K562 (cell line): ENCODE results near the gene PCP4L1. TPM values are rescaled to one million over a fixed set of nuclear protein-coding genes. Genes with fewer than 3 reads are reported as not detected.

Experiments
- ATAC-seq: fragments of 200-7000 bp; cut with Tn5 transposase; 3 replicates; pipeline ENCODE4 v1.9.1; 2020; ENCODE audit warnings: moderate library complexity
- BruUV-seq: library from RNA; stranded (reverse); fragments of 400-500 nt; replicated peaks from 2 replicates; lab custom pipeline; 2021; lab: Mats Ljungman, UMichigan
- CTCF ChIA-PET: fragments of 300-600 bp; formaldehyde crosslinking; extraction: SDS; loops from one replicate; lab custom pipeline; 2021; ENCODE audit warnings: low intra/inter-chr PET ratio; lab: Yijun Ruan, JAX
- POLR2A ChIA-PET: fragments of 300-600, 350-650 bp; sonication (Branson Sonifier 250); formaldehyde crosslinking; extraction: SDS; loops from one replicate; lab custom pipeline; 2021; ENCODE audit warnings: antibody characterized with exemption, inconsistent platforms; lab: Yijun Ruan, JAX
- DNase-seq, 4 experiments: peaks; one replicate each; pipeline versions ENCODE4 v3.0.0 to v3.0.0-alpha.2; 2011 to 2018; ENCODE audit warnings: low spot score in 3 of 4, mixed read lengths in 3 of 4; ENCODE audit errors: extremely low read depth in 1 of 4
- FAIRE-seq: peaks from 2 replicates; lab custom pipeline; 2011; peaks lifted over from hg19 to GRCh38; lab: Jason Lieb, UNC
- H2AFZ ChIP-seq: 2 replicates; pipeline ENCODE4 v1.6.0; 2011; ENCODE audit warnings: low read depth, low read length, control low read depth, inconsistent platforms
- H3K27ac ChIP-seq: fragments of 200-600 bp; 3 replicates; pipeline ENCODE4 v1.8.0; 2011; ENCODE audit warnings: low read depth, mild to moderate bottlenecking, control low read depth, inconsistent platforms, low read length, moderate library complexity, mixed read lengths; ENCODE audit errors: extremely low read depth
- H3K27me3 ChIP-seq, 2 experiments: fragments of 300-600 bp in 1 of 2; 2 replicates in 1 of 2; 3 replicates in 1 of 2; pipeline versions ENCODE4 v1.6.0 to v1.8.0; 2011; ENCODE audit warnings: inconsistent platforms in 2 of 2, low read length in 2 of 2, mild to moderate bottlenecking in 1 of 2, mixed read lengths in 1 of 2, moderate library complexity in 1 of 2; ENCODE audit not compliant: control insufficient read depth in 2 of 2, insufficient read depth in 2 of 2
- H3K36me3 ChIP-seq: fragments of 300-600 bp; 3 replicates; pipeline ENCODE4 v1.8.0; 2011; ENCODE audit warnings: mild to moderate bottlenecking, low read length, inconsistent platforms; ENCODE audit not compliant: control insufficient read depth, insufficient read depth
- H3K4me1 ChIP-seq, 2 experiments: fragments of 200-600 bp in 1 of 2; replicated peaks in 1 of 2; 2 replicates in 1 of 2; 3 replicates in 1 of 2; pipeline versions ENCODE4 v1.5.1 to v1.8.0; 2011; ENCODE audit warnings: inconsistent platforms in 2 of 2, low read length in 2 of 2, mild to moderate bottlenecking in 1 of 2, mixed read lengths in 1 of 2, moderate library complexity in 1 of 2; ENCODE audit not compliant: control insufficient read depth in 2 of 2, insufficient read depth in 2 of 2
- H3K4me2 ChIP-seq: 2 replicates; pipeline ENCODE4 v1.6.1; 2011; ENCODE audit warnings: low read length, control low read depth, inconsistent platforms, mixed read lengths; ENCODE audit not compliant: insufficient read depth
- H3K4me3 ChIP-seq: fragments of 200-600 bp; sonication (generic), shearing (Covaris generic); 2 replicates; pipeline ENCODE4 v1.5.1; 2016; ENCODE audit warnings: control low read depth, inconsistent platforms
- H3K79me2 ChIP-seq: fragments of 200-600 bp; 3 replicates; pipeline ENCODE4 v1.8.0; 2011; ENCODE audit warnings: low read length, inconsistent platforms; ENCODE audit not compliant: control insufficient read depth, insufficient read depth
- H3K9ac ChIP-seq, 2 experiments: 2 replicates each; pipeline versions ENCODE4 v1.6.0 to v1.6.1; 2011; ENCODE audit warnings: low read depth in 2 of 2, low read length in 2 of 2, control low read depth in 1 of 2, inconsistent platforms in 1 of 2, mild to moderate bottlenecking in 1 of 2, mixed read lengths in 1 of 2; ENCODE audit not compliant: insufficient read depth in 1 of 2
- H3K9me1 ChIP-seq: one replicate; pipeline ENCODE4 v1.6.0; 2011; ENCODE audit warnings: inconsistent platforms, mild to moderate bottlenecking, low read length, moderate library complexity; ENCODE audit not compliant: control insufficient read depth, insufficient read depth
- H3K9me3 ChIP-seq: replicated peaks from 2 replicates; pipeline ENCODE4 v1.5.1; 2011; ENCODE audit warnings: low read depth, low read length, inconsistent platforms; ENCODE audit not compliant: control insufficient read depth, insufficient read depth
- H4K20me1 ChIP-seq: replicated peaks from 2 replicates; pipeline ENCODE4 v1.6.1; 2011; ENCODE audit warnings: low read length, inconsistent platforms, mixed read lengths; ENCODE audit not compliant: control insufficient read depth, insufficient read depth
- CTBP1 ChIP-seq: fragments of 450-650 bp; IDR thresholded peaks from 2 replicates; pipeline ENCODE4 v1.6.1; 2016; ENCODE audit warnings: borderline replicate concordance
- HMBOX1 ChIP-seq: sonication (generic); IDR thresholded peaks from 2 replicates; pipeline ENCODE4 v1.6.1; 2016
- ID3 ChIP-seq, 2 experiments: fragments of 250-450 bp in 1 of 2; fragments of 450-650 bp in 1 of 2; sonication (Bioruptor Pico) in 1 of 2; IDR thresholded peaks; 2 replicates each; pipeline versions ENCODE4 v1.6.1 to v1.8.0; 2016 to 2021; ENCODE audit warnings: mild to moderate bottlenecking in 2 of 2, moderate library complexity in 2 of 2, missing compliant biosample characterization in 1 of 2, missing genetic modification characterization in 1 of 2
- PRDM10 ChIP-seq: fragments of 450-650 bp; IDR thresholded peaks from 2 replicates; pipeline ENCODE4 v1.6.1; 2018; ENCODE audit not compliant: partially characterized antibody
- RCOR1 ChIP-seq, 2 experiments: IDR thresholded peaks; 2 replicates each; pipeline ENCODE4 v1.6.1; 2012; ENCODE audit warnings: low read depth in 2 of 2, low read length in 2 of 2, borderline replicate concordance in 1 of 2, improper control_type of control experiment in 1 of 2
- RFX1 ChIP-seq: fragments of 450-650 bp; IDR thresholded peaks from 2 replicates; pipeline ENCODE4 v1.6.1; 2016; ENCODE audit warnings: mild to moderate bottlenecking, moderate library complexity
- SNIP1 ChIP-seq: fragments of 450-650 bp; IDR thresholded peaks from 2 replicates; pipeline ENCODE4 v1.7.1; 2017; ENCODE audit warnings: low read depth, mild to moderate bottlenecking
- SPI1 ChIP-seq: IDR thresholded peaks from 2 replicates; pipeline ENCODE4 v1.6.1; 2011; ENCODE audit warnings: low read depth, low read length, control low read depth, borderline replicate concordance
- TCF7 ChIP-seq: sonication (generic); IDR thresholded peaks from 2 replicates; pipeline ENCODE4 v1.6.1; 2016; ENCODE audit warnings: antibody characterized with exemption, borderline replicate concordance
- TGIF2 ChIP-seq: sonication (generic); formaldehyde crosslinking; IDR thresholded peaks from 2 replicates; pipeline ENCODE4 v1.8.1; 2022; ENCODE audit warnings: mild to moderate bottlenecking, missing genetic modification reagents, moderate library complexity
- ZNF134 ChIP-seq: fragments of 250-450 bp; sonication (Bioruptor Pico); conservative IDR thresholded peaks from 2 replicates; pipeline ENCODE4 v1.4.0; 2020
- ZNF3 ChIP-seq: fragments of 250-450 bp; sonication (Bioruptor Pico); IDR thresholded peaks from 2 replicates; pipeline ENCODE4 v1.5.0; 2021; ENCODE audit warnings: mild to moderate bottlenecking, moderate library complexity
- WGBS: fragments of 100-300 bp; shearing (Covaris generic); methylation state at CpG from one replicate; pipeline ENCODE4 v1.1.6; 2016; ENCODE audit warnings: low coverage, mixed read lengths; ENCODE audit not compliant: insufficient coverage; ENCODE audit errors: missing lambda C conversion rate; 5-methylcytosine and 5-hydroxymethylcytosine counted together
- in situ Hi-C: fragments of 300-500 bp; cut with MboI; formaldehyde crosslinking; loops from 4 replicates; pipeline ENCODE4 v1.15.0; 2018; ENCODE audit warnings: inconsistent platforms, mixed read lengths
- intact Hi-C: fragments of 100-400 bp; cut with micrococcal nuclease; formaldehyde crosslinking; loops from 2 replicates; pipeline ENCODE4 v1.14.2; 2022
- polyA plus RNA-seq, 8 experiments: library from polyadenylated mRNA; depleted of rRNA in 4 of 8; stranded (reverse) in 5 of 8; unstranded in 3 of 8; fragments of >200 nt; fragmentation: Nextera tagmentation in 2 of 8; fragmentation: Illumina TruSeq in 1 of 8; extraction: Ambion mirVana in 2 of 8; extraction: Trizol in 1 of 8; gene quantifications; 2 replicates each; pipeline versions ENCODE4 v1.2.1 to v1.2.3, GENCODE V29; 2011 to 2014; ENCODE audit warnings: inconsistent platforms in 1 of 8, missing spikeins in 1 of 8
- total RNA-seq, 7 experiments: library from RNA; depleted of rRNA in 6 of 7; stranded (reverse); fragments of >200 nt in 6 of 7; fragmentation: Illumina TruSeq in 2 of 7; extraction: Trizol in 2 of 7; gene quantifications; 2 replicates each; pipeline versions ENCODE4 v1.2.1 to v1.2.3, GENCODE V29; 2011 to 2021; ENCODE audit warnings: low replicate concordance in 1 of 7

PCP4L1 gene
- total and polyA plus RNA-seq, 9 of the 15 experiments (the other 6 are each of a cell fraction or from before 2014, with no cell fraction given) = not detected

GRCh38 chr1:161241682-161242081 lies 16.9 kb upstream of the PCP4L1 start:
- 4% methylated on average over 3 of the region's 3 CpGs for WGBS
- no peak overlapping the region for H3K9ac ChIP-seq
- peak; percentile 82 for FAIRE-seq
- intact Hi-C loops = no loop called here
- H4K20me1 ChIP-seq = no peaks in the 10 kb centered on the region
- H2AFZ ChIP-seq = 0 out of 2 replicates have a peak overlapping the region, but pooled peaks have one; percentile 41
- BruUV-seq = no TSS peak
- H3K27me3 ChIP-seq = no peaks in the 10 kb centered on the region
- CTCF ChIA-PET = no interaction called here
- no peaks in the 10 kb centered on the region for H3K9me3 ChIP-seq
- no peak overlapping the region for H3K4me2 ChIP-seq
- peaks cover 4 to 15% of the 10 kb centered on the region in 2 experiments; a peak in 4 of 5 replicates for H3K4me1 ChIP-seq
- H3K27ac ChIP-seq = no peak overlapping the region
- TF ChIP-seq RCOR1 (IDR thresholded peaks at IDR 0.05; ENCODE audit: borderline replicate concordance in 1 of 2, low read depth in 2 of 2, low read length in 2 of 2) = peak in 1 of 2 experiments; percentile 63; a peak in 2 of 4 replicates
- no peak for TF ChIP-seq ID3 (CRISPR knock-in tag; IDR thresholded peaks at IDR 0.05)
- TF ChIP-seq ID3 (tag; IDR thresholded peaks at IDR 0.05) = no peak
- TF ChIP-seq TGIF2 = no peak
- 0 out of 2 replicates have a peak, but pooled peaks have one; percentile 36 for TF ChIP-seq HMBOX1
- no peak for TF ChIP-seq TCF7
- peak; percentile 56 for TF ChIP-seq RFX1
- TF ChIP-seq SPI1 = peak; percentile 25; the same call in 1 of the 2 replicates
- TF ChIP-seq ZNF3 = no peak
- TF ChIP-seq PRDM10 = peak; percentile 28
- no peak for TF ChIP-seq SNIP1
- no peak for TF ChIP-seq ZNF134 (CRISPR knock-in tag)
- TF ChIP-seq CTBP1 = peak; percentile 80
- TF ChIP-seq, all 486 proteins: peak for 6
- no peaks in the 10 kb centered on the region for H3K9me1 ChIP-seq
- POLR2A ChIA-PET = no interaction called here
- DNase-seq (peak in 2 of 4 experiments; percentile 21 to 36), ATAC-seq (peak; percentile 80)
- no peaks in the 10 kb centered on the region for H3K36me3 ChIP-seq
- in situ Hi-C loops = no loop called here
- H3K4me3 ChIP-seq = no peak overlapping the region
- no peaks in the 10 kb centered on the region for H3K79me2 ChIP-seq
